Hair follicle dermal papilla cell (primary cell): ENCODE results near the gene CBX6. TPM values are rescaled to one million over a fixed set of nuclear protein-coding genes. Genes with fewer than 3 reads are reported as not detected.

Source experiments
- total RNA-seq: library from RNA; depleted of rRNA; stranded (reverse); fragments of >200 nt; gene quantifications from 2 replicates; pipeline ENCODE4 v1.2.3, GENCODE V29; 2012

CBX6 gene
- total RNA-seq = 76.0 and 87.9 TPM in 2 replicates

GRCh38 chr22:38872172-38872830 lies at the start of gene CBX6:
CBX6 (minus strand) TSS chr22:38872216; CDS start chr22:38872190, 26 bp downstream.

GRCh38 chr22:38843657-38844314 lies 28.2 kb downstream of the CBX6 start, which contains the start of gene NPTXR:
NPTXR (minus strand) TSS chr22:38844028.

Other genes starting within 250 kb of the CBX6 start
- 1.9 and 2.3 TPM in 2 replicates for gene FAM227A, start 215.8 kb downstream of the CBX6 start, total RNA-seq
- gene CBY1, start 215.6 kb downstream of the CBX6 start, total RNA-seq = 12.5 and 13.0 TPM in 2 replicates
- 40.2 and 44.9 TPM in 2 replicates for gene TOMM22, start 190.3 kb downstream of the CBX6 start, total RNA-seq
- 66.1 and 72.2 TPM in 2 replicates for gene JOSD1, start 171.3 kb downstream of the CBX6 start, total RNA-seq
- gene GTPBP1, start 166.3 kb downstream of the CBX6 start, total RNA-seq = 41.9 and 51.8 TPM in 2 replicates
- gene SUN2, start 116.2 kb downstream of the CBX6 start, total RNA-seq = 82.9 and 94.1 TPM in 2 replicates
- gene DNAL4, start 78.1 kb downstream of the CBX6 start, total RNA-seq = 18.5 and 18.6 TPM in 2 replicates
- 1.5 and 1.6 TPM in 2 replicates for gene NPTXR, start 28.2 kb downstream of the CBX6 start, total RNA-seq
- gene APOBEC3A, start 85.4 kb upstream of the CBX6 start, total RNA-seq = not detected in 2 replicates
- 0.49 and 1.8 TPM in 2 replicates for gene APOBEC3B, start 110.1 kb upstream of the CBX6 start, total RNA-seq
- 15.1 and 20.4 TPM in 2 replicates for gene APOBEC3C, start 142.0 kb upstream of the CBX6 start, total RNA-seq
- gene APOBEC3D, start 148.9 kb upstream of the CBX6 start, total RNA-seq = 2.9 and 4.5 TPM in 2 replicates
- 5.5 and 6.3 TPM in 2 replicates for gene APOBEC3F, start 168.6 kb upstream of the CBX6 start, total RNA-seq
- 15.8 and 22.6 TPM in 2 replicates for gene APOBEC3G, start 205.1 kb upstream of the CBX6 start, total RNA-seq
- gene APOBEC3H, start 225.0 kb upstream of the CBX6 start, total RNA-seq = not detected in 2 replicates